ENCODE data around the gene DMRTB1. TPM values are rescaled to one million over a fixed set of nuclear protein-coding genes. Genes with fewer than 3 reads are reported as not detected.

The DMRTB1 gene
- total and polyA plus RNA-seq, 9 of the 15 experiments (the other 6 are each of a cell fraction or from before 2014, with no cell fraction given) = 0.06 to 0.35 (median 0.13) TPM; not detected in 3

DNA sequence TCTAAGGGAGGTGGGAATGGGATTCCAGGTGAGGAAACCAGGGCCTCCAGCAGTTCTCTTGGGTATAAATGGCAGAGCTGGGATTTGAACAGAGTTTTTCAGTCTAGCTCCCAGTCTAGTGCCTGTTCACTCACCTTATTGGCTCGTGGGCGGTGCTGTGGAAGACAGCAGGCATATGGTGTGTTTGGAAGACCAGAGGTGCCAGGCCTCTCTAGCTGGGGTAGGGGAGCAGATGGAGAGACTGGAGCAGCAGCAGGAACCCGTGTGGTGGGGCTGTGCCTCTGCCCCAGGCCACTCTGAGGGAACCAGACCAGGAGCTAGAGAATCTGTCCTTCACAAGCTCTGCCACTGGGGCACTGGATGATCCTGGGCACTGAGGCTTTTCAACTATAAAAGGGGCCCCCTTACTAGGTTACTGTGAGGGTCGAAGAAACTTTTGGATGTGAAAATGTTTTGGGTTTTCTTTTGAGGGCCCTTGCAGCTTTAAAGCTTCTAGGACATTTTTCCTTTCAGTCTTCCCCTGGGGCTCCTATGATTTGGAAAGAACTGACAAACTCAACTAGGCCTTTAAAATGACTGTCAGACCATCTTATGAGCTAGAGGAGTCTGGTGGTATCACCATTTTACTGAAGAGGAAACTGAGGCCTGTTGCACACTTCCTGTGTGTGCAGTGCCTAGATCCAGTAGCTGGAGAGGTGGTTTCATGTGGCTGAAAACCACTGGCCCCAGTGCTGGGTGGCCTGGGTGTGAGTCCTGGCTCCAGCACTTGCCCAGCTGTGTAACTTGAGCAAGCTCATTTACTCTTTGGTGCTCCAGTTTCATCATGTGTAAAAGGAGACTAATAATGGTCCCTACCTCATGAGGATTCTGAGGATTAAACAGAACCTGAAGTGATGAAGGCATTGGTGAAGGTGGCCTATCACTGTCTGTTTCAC lies 6.1 kb downstream of the DMRTB1 start:
- ChIA-PET CTCF (ENCODE audit: low intra/inter-chr PET ratio) (no interaction called here), POLR2A (interaction anchor here (0.7 to 1.5 kb wide), 7 partner anchors 9 to 195 kb away, joined by 3 to 4 read pairs (median 3); no protein-coding TSS in a partner anchor)
- ATAC-seq (no peak), FAIRE-seq (no peak), DNase-seq (ENCODE audit: extremely low read depth in 1 of 4, low spot score in 3 of 4) (no peak)
- H3K4me2 ChIP-seq (ENCODE audit: insufficient read depth, low read length) = no peak overlapping the region
- no TSS peak for BruUV-seq (replicated peaks)
- 0% methylated on average over 4 of the region's 4 CpGs for WGBS (ENCODE audit: insufficient coverage, low coverage, missing lambda C conversion rate)
- no peaks in the 10 kb centered on the region for H3K79me2 ChIP-seq (ENCODE audit: control insufficient read depth, insufficient read depth, low read length)
- H3K4me1 ChIP-seq (replicated peaks in 1 of 2; ENCODE audit: control insufficient read depth in 2 of 2, insufficient read depth in 2 of 2, low read length in 2 of 2) = peaks cover 0 to 17% of the 10 kb centered on the region in 2 experiments; a peak in 2 of 5 replicates
- no peaks in the 10 kb centered on the region for H4K20me1 ChIP-seq (replicated peaks; ENCODE audit: control insufficient read depth, insufficient read depth, low read length)
- in situ Hi-C loops (cut with MboI) = no loop called here
- no peak overlapping the region for H2AFZ ChIP-seq (ENCODE audit: low read depth, low read length)
- no peak overlapping the region for H3K4me3 ChIP-seq
- no peak overlapping the region for H3K9ac ChIP-seq (ENCODE audit: insufficient read depth in 1 of 2, low read depth in 2 of 2, low read length in 2 of 2)
- no peaks in the 10 kb centered on the region for H3K9me1 ChIP-seq (ENCODE audit: control insufficient read depth, insufficient read depth, low read length)
- H3K9me3 ChIP-seq (replicated peaks; ENCODE audit: control insufficient read depth, insufficient read depth, low read depth, low read length) = no peaks in the 10 kb centered on the region
- H3K27me3 ChIP-seq (ENCODE audit: control insufficient read depth in 2 of 2, insufficient read depth in 2 of 2, low read length in 2 of 2) = peaks cover 14 to 76% of the 10 kb centered on the region in 2 experiments; a peak in 4 of 5 replicates
- no peaks in the 10 kb centered on the region for H3K36me3 ChIP-seq (ENCODE audit: control insufficient read depth, insufficient read depth, low read length)
- intact Hi-C loops (cut with micrococcal nuclease) = no loop called here
- H3K27ac ChIP-seq (ENCODE audit: extremely low read depth, low read depth, low read length) = no peak overlapping the region
- TF ChIP-seq PURB (CRISPR knock-in tag; IDR thresholded peaks at IDR 0.05; ENCODE audit: low read depth) (no peak), NCOA4 (IDR thresholded peaks at IDR 0.05; ENCODE audit: partially characterized antibody) (no peak), PHF8 (IDR thresholded peaks at IDR 0.05; ENCODE audit: borderline replicate concordance, low read length) (no peak), FUS (optimal IDR thresholded peaks at IDR 0.05; ENCODE audit: low read depth, low read length) (no peak), NR4A1 (CRISPR knock-in tag; IDR thresholded peaks at IDR 0.05) (no peak), NR4A1 (tag; IDR thresholded peaks at IDR 0.05) (no peak), LCOR (CRISPR knock-in tag; IDR thresholded peaks at IDR 0.05) (no peak), HDAC8 (tag; IDR thresholded peaks at IDR 0.05) (no peak), SMAD2 (IDR thresholded peaks at IDR 0.05; ENCODE audit: low read depth, low read length) (no peak), ZNF384 (IDR thresholded peaks at IDR 0.05; ENCODE audit: low read depth, low read length) (no peak), HES1 (IDR thresholded peaks at IDR 0.05; ENCODE audit: low read depth) (no peak), MBD2 (IDR thresholded peaks at IDR 0.05; ENCODE audit: borderline replicate concordance, low read depth) (no peak), SRSF7 (optimal IDR thresholded peaks at IDR 0.05; ENCODE audit: low read depth, low read length) (no peak), ZNF224 (CRISPR knock-in tag; IDR thresholded peaks at IDR 0.05) (no peak), E2F1 (CRISPR knock-in tag; IDR thresholded peaks at IDR 0.05) (no peak)
- TF ChIP-seq, protein P1, sequence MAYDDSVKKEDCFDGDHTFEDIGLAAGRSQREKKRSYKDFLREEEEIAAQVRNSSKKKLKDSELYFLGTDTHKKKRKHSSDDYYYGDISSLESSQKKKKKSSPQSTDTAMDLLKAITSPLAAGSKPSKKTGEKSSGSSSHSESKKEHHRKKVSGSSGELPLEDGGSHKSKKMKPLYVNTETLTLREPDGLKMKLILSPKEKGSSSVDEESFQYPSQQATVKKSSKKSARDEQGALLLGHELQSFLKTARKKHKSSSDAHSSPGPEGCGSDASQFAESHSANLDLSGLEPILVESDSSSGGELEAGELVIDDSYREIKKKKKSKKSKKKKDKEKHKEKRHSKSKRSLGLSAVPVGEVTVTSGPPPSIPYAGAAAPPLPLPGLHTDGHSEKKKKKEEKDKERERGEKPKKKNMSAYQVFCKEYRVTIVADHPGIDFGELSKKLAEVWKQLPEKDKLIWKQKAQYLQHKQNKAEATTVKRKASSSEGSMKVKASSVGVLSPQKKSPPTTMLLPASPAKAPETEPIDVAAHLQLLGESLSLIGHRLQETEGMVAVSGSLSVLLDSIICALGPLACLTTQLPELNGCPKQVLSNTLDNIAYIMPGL (CRISPR knock-in tag; IDR thresholded peaks at IDR 0.05) = no peak
- TF ChIP-seq, protein P2, sequence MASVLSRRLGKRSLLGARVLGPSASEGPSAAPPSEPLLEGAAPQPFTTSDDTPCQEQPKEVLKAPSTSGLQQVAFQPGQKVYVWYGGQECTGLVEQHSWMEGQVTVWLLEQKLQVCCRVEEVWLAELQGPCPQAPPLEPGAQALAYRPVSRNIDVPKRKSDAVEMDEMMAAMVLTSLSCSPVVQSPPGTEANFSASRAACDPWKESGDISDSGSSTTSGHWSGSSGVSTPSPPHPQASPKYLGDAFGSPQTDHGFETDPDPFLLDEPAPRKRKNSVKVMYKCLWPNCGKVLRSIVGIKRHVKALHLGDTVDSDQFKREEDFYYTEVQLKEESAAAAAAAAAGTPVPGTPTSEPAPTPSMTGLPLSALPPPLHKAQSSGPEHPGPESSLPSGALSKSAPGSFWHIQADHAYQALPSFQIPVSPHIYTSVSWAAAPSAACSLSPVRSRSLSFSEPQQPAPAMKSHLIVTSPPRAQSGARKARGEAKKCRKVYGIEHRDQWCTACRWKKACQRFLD (CRISPR knock-in tag; IDR thresholded peaks at IDR 0.05) = no peak

All from K562 (cell line).